H1 (cell line): ENCODE results near the gene EGLN2. TPM values are rescaled to one million over a fixed set of nuclear protein-coding genes. Genes with fewer than 3 reads are reported as not detected.

Experiments
- CTCF ChIA-PET: fragments of 300-600 bp; sonication (Branson Sonifier 250); formaldehyde crosslinking; loops from one replicate; lab custom pipeline; 2021; ENCODE audit not compliant: partially characterized antibody; lab: Charles Lee
- POLR2A ChIA-PET: fragments of 300-600 bp; sonication (Branson Sonifier 250); formaldehyde crosslinking; loops from one replicate; lab custom pipeline; 2021; ENCODE audit warnings: inconsistent platforms; ENCODE audit not compliant: partially characterized antibody; lab: Charles Lee
- DNase-seq, 2 experiments: peaks; one replicate each; pipeline versions ENCODE4 v3.0.0 to v3.0.0-alpha.2; 2010 to 2022; ENCODE audit warnings: low spot score in 2 of 2, low read depth in 1 of 2, mixed read lengths in 1 of 2
- FAIRE-seq: peaks from 2 replicates; lab custom pipeline; 2011; peaks lifted over from hg19 to GRCh38; lab: Jason Lieb, UNC
- H2AFZ ChIP-seq: 2 replicates; pipeline ENCODE4 v1.8.1; 2012; ENCODE audit warnings: low read length, inconsistent platforms
- H2AK5ac ChIP-seq: 2 replicates; pipeline ENCODE4 v1.6.1; 2013; ENCODE audit warnings: low read depth, low read length
- H2BK120ac ChIP-seq: replicated peaks from 2 replicates; pipeline ENCODE3; 2013; ENCODE audit warnings: low read depth, low read length, inconsistent platforms
- H2BK12ac ChIP-seq: 2 replicates; pipeline ENCODE4 v1.6.1; 2013; ENCODE audit warnings: low read depth, low read length
- H2BK15ac ChIP-seq: 2 replicates; pipeline ENCODE4 v1.6.1; 2013; ENCODE audit warnings: low read length
- H2BK20ac ChIP-seq: 2 replicates; pipeline ENCODE4 v1.6.1; 2013; ENCODE audit warnings: low read length
- H2BK5ac ChIP-seq: 2 replicates; pipeline ENCODE4 v1.6.1; 2013; ENCODE audit warnings: low read depth, low read length
- H3K14ac ChIP-seq: 2 replicates; pipeline ENCODE4 v1.6.1; 2013; ENCODE audit warnings: inconsistent platforms; ENCODE audit not compliant: insufficient read length
- H3K18ac ChIP-seq: 2 replicates; pipeline ENCODE4 v1.6.1; 2013; ENCODE audit warnings: low read length; ENCODE audit errors: extremely low read depth
- H3K23ac ChIP-seq: 2 replicates; pipeline ENCODE4 v1.6.1; 2013; ENCODE audit warnings: inconsistent platforms; ENCODE audit not compliant: insufficient read length
- H3K23me2 ChIP-seq: 2 replicates; pipeline ENCODE4 v1.6.1; 2013; ENCODE audit warnings: low read depth, low read length
- H3K27ac ChIP-seq: 2 replicates; pipeline ENCODE4 v1.6.1; 2011; ENCODE audit warnings: low read depth, low read length, inconsistent platforms
- H3K27me3 ChIP-seq, 4 experiments: replicated peaks in 1 of 4; 1 replicate in 1 of 4; 2 replicates in 3 of 4; pipeline versions ENCODE4 v1.6.1 to v1.8.1; 2011 to 2013; ENCODE audit warnings: low read length in 3 of 4, mild to moderate bottlenecking in 3 of 4, inconsistent platforms in 2 of 4, mixed read lengths in 2 of 4, moderate library complexity in 1 of 4; ENCODE audit not compliant: control insufficient read depth in 3 of 4, insufficient read depth in 3 of 4; ENCODE audit errors: extremely low read depth in 1 of 4
- H3K36me3 ChIP-seq, 4 experiments: 2 replicates each; pipeline versions ENCODE4 v1.6.1 to v1.8.1; 2011 to 2013; ENCODE audit warnings: mild to moderate bottlenecking in 4 of 4, low read length in 3 of 4, moderate library complexity in 2 of 4, control low read depth in 1 of 4, inconsistent platforms in 1 of 4; ENCODE audit not compliant: insufficient read depth in 4 of 4, control insufficient read depth in 2 of 4
- H3K4ac ChIP-seq: replicated peaks from 2 replicates; pipeline ENCODE3; 2013; ENCODE audit warnings: low read length, low read depth, mixed read lengths, inconsistent platforms; ENCODE audit not compliant: insufficient read length
- H3K4me1 ChIP-seq, 4 experiments: replicated peaks in 1 of 4; 1 replicate in 1 of 4; 2 replicates in 3 of 4; pipeline versions ENCODE4 v1.6.1 to v1.8.1; 2011 to 2013; ENCODE audit warnings: low read length in 3 of 4, inconsistent platforms in 2 of 4, mixed read lengths in 1 of 4; ENCODE audit not compliant: insufficient read depth in 4 of 4, control insufficient read depth in 3 of 4
- H3K4me2 ChIP-seq, 2 experiments: 2 replicates each; pipeline versions ENCODE4 v1.6.1 to v1.8.1; 2011 to 2013; ENCODE audit warnings: low read depth in 2 of 2, low read length in 2 of 2, control low read depth in 1 of 2, inconsistent platforms in 1 of 2, mild to moderate bottlenecking in 1 of 2; ENCODE audit not compliant: insufficient read depth in 1 of 2
- H3K4me3 ChIP-seq, 4 experiments: fragments of 200-600, 300-600 bp in 1 of 4; sonication (generic), shearing (Covaris generic), sonication (Bioruptor Twin) in 1 of 4; 2 replicates each; pipeline versions ENCODE4 v1.5.1 to v1.8.1; 2011 to 2016; ENCODE audit warnings: low read length in 4 of 4, low read depth in 3 of 4, control low read depth in 2 of 4, inconsistent platforms in 2 of 4, mild to moderate bottlenecking in 2 of 4, mixed read lengths in 1 of 4, moderate library complexity in 1 of 4; ENCODE audit not compliant: insufficient read depth in 2 of 4; ENCODE audit errors: extremely low read depth in 1 of 4
- H3K56ac ChIP-seq: replicated peaks from 2 replicates; pipeline ENCODE3; 2013; ENCODE audit warnings: low read depth, mild to moderate bottlenecking, mixed read lengths, low read length, inconsistent platforms; ENCODE audit not compliant: insufficient read length
- H3K79me1 ChIP-seq: 2 replicates; pipeline ENCODE4 v1.6.1; 2013; ENCODE audit warnings: low read depth, low read length, control low read depth
- H3K79me2 ChIP-seq, 2 experiments: 2 replicates each; pipeline versions ENCODE4 v1.6.1 to v1.8.1; 2012 to 2013; ENCODE audit warnings: low read length in 2 of 2, mild to moderate bottlenecking in 2 of 2, inconsistent platforms in 1 of 2; ENCODE audit not compliant: insufficient read depth in 2 of 2, control insufficient read depth in 1 of 2
- H3K9ac ChIP-seq, 4 experiments: replicated peaks in 1 of 4; 1 replicate in 1 of 4; 2 replicates in 3 of 4; pipeline versions ENCODE4 v1.6.1 to v1.8.1; 2011 to 2013; ENCODE audit warnings: low read depth in 3 of 4, low read length in 3 of 4, control low read depth in 2 of 4, mild to moderate bottlenecking in 2 of 4, moderate library complexity in 2 of 4, inconsistent platforms in 1 of 4; ENCODE audit errors: extremely low read depth in 1 of 4
- H3K9me3 ChIP-seq, 2 experiments: 2 replicates each; pipeline versions ENCODE4 v1.6.1 to v1.8.1; 2012 to 2013; ENCODE audit warnings: mild to moderate bottlenecking in 2 of 2, moderate library complexity in 2 of 2, control low read depth in 1 of 2, inconsistent platforms in 1 of 2, low read depth in 1 of 2, low read length in 1 of 2, mixed read lengths in 1 of 2; ENCODE audit not compliant: insufficient read depth in 2 of 2
- H4K20me1 ChIP-seq, 2 experiments: replicated peaks in 1 of 2; 2 replicates each; pipeline versions ENCODE3 to v1.8.1; 2011 to 2013; ENCODE audit warnings: inconsistent platforms in 2 of 2, low read length in 2 of 2, mild to moderate bottlenecking in 1 of 2; ENCODE audit not compliant: insufficient read depth in 2 of 2, control insufficient read depth in 1 of 2
- H4K5ac ChIP-seq: 2 replicates; pipeline ENCODE4 v1.6.1; 2013; ENCODE audit warnings: low read length, low read depth, mixed read lengths, inconsistent platforms; ENCODE audit not compliant: insufficient read length
- H4K8ac ChIP-seq: 2 replicates; pipeline ENCODE4 v1.8.0; 2013; ENCODE audit warnings: mild to moderate bottlenecking, moderate library complexity, low read length, inconsistent platforms; ENCODE audit not compliant: insufficient read depth; ENCODE audit errors: extremely low read depth
- H4K91ac ChIP-seq: replicated peaks from 2 replicates; pipeline ENCODE3; 2013; ENCODE audit warnings: low read length, mixed read lengths, inconsistent platforms; ENCODE audit not compliant: insufficient read length
- E2F6 ChIP-seq: IDR thresholded peaks from 2 replicates; pipeline ENCODE4 v1.6.1; 2012; ENCODE audit warnings: inconsistent platforms
- EGR1 ChIP-seq: IDR thresholded peaks from 2 replicates; pipeline ENCODE4 v1.6.1; 2011; ENCODE audit warnings: low read depth, low read length, borderline replicate concordance
- RFX5 ChIP-seq: IDR thresholded peaks from 2 replicates; pipeline ENCODE4 v1.6.1; 2011; ENCODE audit warnings: low read depth, low read length, improper control_type of control experiment, borderline replicate concordance
- USF2 ChIP-seq: IDR thresholded peaks from 2 replicates; pipeline ENCODE4 v1.6.1; 2011; ENCODE audit warnings: low read length, improper control_type of control experiment
- WGBS, 2 experiments: shearing (Covaris generic) in 1 of 2; methylation state at CpG; one replicate each; pipeline versions ENCODE4 v1.1.6 to v1.1.7; 2013 to 2015; ENCODE audit warnings: low lambda C conversion rate in 2 of 2, mixed read lengths in 2 of 2, inconsistent platforms in 1 of 2, low coverage in 1 of 2, missing lambda C conversion rate in 1 of 2; ENCODE audit not compliant: insufficient replicate concordance in 2 of 2, insufficient coverage in 1 of 2, insufficient read length in 1 of 2; ENCODE audit errors: extremely low coverage in 1 of 2, missing lambda C conversion rate in 1 of 2; 5-methylcytosine and 5-hydroxymethylcytosine counted together
- polyA plus RNA-seq, 7 experiments: library from polyadenylated mRNA; depleted of rRNA in 3 of 7; stranded (reverse) in 5 of 7; unstranded in 2 of 7; fragments of >200 nt in 5 of 7; fragments of 200-250 nt in 2 of 7; gene quantifications; 1 replicate in 5 of 7; 2 replicates in 1 of 7; 4 replicates in 1 of 7; pipeline versions ENCODE4 v1.2.1 to v1.2.3, GENCODE V29; 2011 to 2013; ENCODE audit warnings: missing spikeins in 2 of 7, mixed read lengths in 2 of 7
- total RNA-seq: library from RNA; stranded (reverse); fragmentation: NEBNext Ultra II Directional; extraction: Animal tissue kit (Norgen Biotek cat#: 25700); gene quantifications from 2 replicates; pipeline ENCODE4 v1.2.1, GENCODE V29; 2021

Gene EGLN2
- total and polyA plus RNA-seq, 2 of the 8 experiments (the other 6 are each of a cell fraction or from before 2014, with no cell fraction given) = 86.9 to 103 TPM

- FAIRE-seq = no peak
These were observed 13.5 kb upstream of the EGLN2 start for GRCh38 chr19:40785526-40785925.

More at GRCh38 chr19:40785526-40785925, 13.5 kb upstream of the EGLN2 start:
- Histone ChIP-seq H3K27me3 (no peaks in the 10 kb centered on the region), H4K5ac (no peak overlapping the region), H4K20me1 (no peaks in the 10 kb centered on the region), H3K4me1 (no peaks in the 10 kb centered on the region), H2AFZ (no peak overlapping the region), H2AK5ac (no peak overlapping the region), H3K18ac (no peak overlapping the region), H3K9me3 (no peaks in the 10 kb centered on the region), H4K91ac (no peak overlapping the region), H2BK20ac (no peak overlapping the region), H3K4ac (no peak overlapping the region), H2BK15ac (0 out of 2 replicates have a peak overlapping the region, but pooled peaks have one; percentile 29), H3K79me1 (no peaks in the 10 kb centered on the region), H3K79me2 (no peaks in the 10 kb centered on the region), H2BK5ac (no peak overlapping the region), H2BK120ac (no peak overlapping the region), H3K4me3 (no peak overlapping the region), H3K56ac (no peak overlapping the region), H3K36me3 (no peaks in the 10 kb centered on the region), H3K4me2 (no peak overlapping the region), H3K14ac (no peak overlapping the region), H3K9ac (peak overlapping the region in 1 of 4 experiments; percentile 37; a peak in 1 of 7 replicates), H3K23ac (no peak overlapping the region), H2BK12ac (no peak overlapping the region), H3K27ac (0 out of 2 replicates have a peak overlapping the region, but pooled peaks have one; percentile 45), H4K8ac (no peak overlapping the region), H3K23me2 (no peaks in the 10 kb centered on the region)
- TF ChIP-seq E2F6 = no peak
- TF ChIP-seq RFX5 = no peak
- no peak for TF ChIP-seq EGR1
- TF ChIP-seq USF2 = no peak
- POLR2A ChIA-PET = interaction anchor here (1.3 to 4.0 kb wide), 5 partner anchors 8 to 36 kb away, joined by 3 to 22 read pairs (median 8); partner anchors contain the start of genes EGLN2 and RAB4B
- no peak for DNase-seq
- CTCF ChIA-PET = interaction anchor here (1.9 kb wide), 1 partner anchor 13 kb away, joined by 6 read pairs; the partner anchor contains the start of gene EGLN2
- WGBS, 2 experiments = 91% methylated on average over 1 of the region's 1 CpG; no CpG with 5 or more reads in 1 of the 2 experiments
